Measurements from ENCODE around the gene PIEZO2.

The PIEZO2 gene

GRCh38 chr18:11096839-11097750, 52.3 kb downstream of the PIEZO2 start:
- H3K4me2 ChIP-seq (ENCODE audit: low read length), result no peak overlapping the region
- H3K27ac ChIP-seq (ENCODE audit: low read depth, low read length), result no peak overlapping the region
- H4K12ac ChIP-seq (ENCODE audit: low read depth, low read length), result no peak overlapping the region
- no peaks in the 10 kb centered on the region for H3K9me3 ChIP-seq (ENCODE audit: insufficient read depth, low read depth, low read length)
- H3K23ac ChIP-seq (ENCODE audit: low read length), result no peak overlapping the region
- DNase-seq, result no peak
- H3K14ac ChIP-seq (ENCODE audit: low read length), result no peak overlapping the region
- no peaks in the 10 kb centered on the region for H3K4me1 ChIP-seq (ENCODE audit: control insufficient read depth in 1 of 2, insufficient read depth in 2 of 2, low read length in 2 of 2)
- H4K91ac ChIP-seq (ENCODE audit: low read depth, low read length), result no peak overlapping the region
- H2BK120ac ChIP-seq (ENCODE audit: insufficient read depth, low read length, poor library complexity), result no peak overlapping the region
- H3K79me1 ChIP-seq (ENCODE audit: low read length), result no peaks in the 10 kb centered on the region
- no peak overlapping the region for H4K8ac ChIP-seq (ENCODE audit: low read depth, low read length)
- H2AK5ac ChIP-seq (ENCODE audit: low read length), result no peak overlapping the region
- no peak overlapping the region for H3K4me3 ChIP-seq (ENCODE audit: low read depth, low read length)
- H2BK5ac ChIP-seq (ENCODE audit: low read depth, low read length, poor library complexity), result no peak overlapping the region
- H3K18ac ChIP-seq (ENCODE audit: low read length), result no peak overlapping the region
- no peaks in the 10 kb centered on the region for H3K36me3 ChIP-seq (ENCODE audit: control insufficient read depth in 1 of 2, insufficient read depth in 2 of 2, low read length in 2 of 2)
- no CpG with 5 or more reads among the region's 10 CpGs for WGBS (ENCODE audit: extremely low coverage, insufficient coverage, insufficient read length)
- no peaks in the 10 kb centered on the region for H3K79me2 ChIP-seq (ENCODE audit: control insufficient read depth, insufficient read depth, low read length, poor library complexity)
- H2AFZ ChIP-seq (ENCODE audit: insufficient read depth, low read length, poor library complexity), result no peak overlapping the region
- H3K9ac ChIP-seq (ENCODE audit: low read length), result no peak overlapping the region
- H2BK12ac ChIP-seq (ENCODE audit: low read length), result no peak overlapping the region
- H3K4ac ChIP-seq (ENCODE audit: low read depth, low read length), result no peak overlapping the region
- H3K27me3 ChIP-seq (ENCODE audit: insufficient read depth, low read length), result no peaks in the 10 kb centered on the region

- no peak overlapping the region for H4K8ac ChIP-seq (ENCODE audit: low read depth, low read length)
- H3K9me3 ChIP-seq (ENCODE audit: insufficient read depth, low read depth, low read length), result no peaks in the 10 kb centered on the region
- H2BK120ac ChIP-seq (ENCODE audit: insufficient read depth, low read length, poor library complexity), result no peak overlapping the region
- H3K79me1 ChIP-seq (ENCODE audit: low read length), result no peaks in the 10 kb centered on the region
- no peak overlapping the region for H3K4me2 ChIP-seq (ENCODE audit: low read length)
- H3K23ac ChIP-seq (ENCODE audit: low read length), result no peak overlapping the region
- H3K14ac ChIP-seq (ENCODE audit: low read length), result no peak overlapping the region
- no peak overlapping the region for H3K27ac ChIP-seq (ENCODE audit: low read depth, low read length)
- no peak overlapping the region for H2AFZ ChIP-seq (ENCODE audit: insufficient read depth, low read length, poor library complexity)
- H4K91ac ChIP-seq (ENCODE audit: low read depth, low read length), result no peak overlapping the region
- H3K36me3 ChIP-seq (ENCODE audit: control insufficient read depth in 1 of 2, insufficient read depth in 2 of 2, low read length in 2 of 2), result no peaks in the 10 kb centered on the region
- H3K4me3 ChIP-seq (ENCODE audit: low read depth, low read length), result no peak overlapping the region
- H4K12ac ChIP-seq (ENCODE audit: low read depth, low read length), result no peak overlapping the region
- no peaks in the 10 kb centered on the region for H3K79me2 ChIP-seq (ENCODE audit: control insufficient read depth, insufficient read depth, low read length, poor library complexity)
- DNase-seq, result no peak
- no peak overlapping the region for H3K9ac ChIP-seq (ENCODE audit: low read length)
- no peak overlapping the region for H2BK12ac ChIP-seq (ENCODE audit: low read length)
- no peak overlapping the region for H3K4ac ChIP-seq (ENCODE audit: low read depth, low read length)
- H3K18ac ChIP-seq (ENCODE audit: low read length), result no peak overlapping the region
- H2BK5ac ChIP-seq (ENCODE audit: low read depth, low read length, poor library complexity), result no peak overlapping the region
- H3K4me1 ChIP-seq (ENCODE audit: control insufficient read depth in 1 of 2, insufficient read depth in 2 of 2, low read length in 2 of 2), result no peaks in the 10 kb centered on the region
- H2AK5ac ChIP-seq (ENCODE audit: low read length), result no peak overlapping the region
- no peaks in the 10 kb centered on the region for H3K27me3 ChIP-seq (ENCODE audit: insufficient read depth, low read length)
- no CpG with 5 or more reads among the region's 5 CpGs for WGBS (ENCODE audit: extremely low coverage, insufficient coverage, insufficient read length)
Observed at GRCh38 chr18:11096411-11096810, 53.0 kb downstream of the PIEZO2 start.

- no peak overlapping the region for H2BK12ac ChIP-seq (ENCODE audit: low read length)
- no peak overlapping the region for H3K4me3 ChIP-seq (ENCODE audit: low read depth, low read length)
- H3K27me3 ChIP-seq (ENCODE audit: insufficient read depth, low read length), result no peaks in the 10 kb centered on the region
- H4K8ac ChIP-seq (ENCODE audit: low read depth, low read length), result no peak overlapping the region
- no peak overlapping the region for H3K18ac ChIP-seq (ENCODE audit: low read length)
- no peak overlapping the region for H3K23ac ChIP-seq (ENCODE audit: low read length)
- H3K79me2 ChIP-seq (ENCODE audit: control insufficient read depth, insufficient read depth, low read length, poor library complexity), result no peaks in the 10 kb centered on the region
- H2BK120ac ChIP-seq (ENCODE audit: insufficient read depth, low read length, poor library complexity), result no peak overlapping the region
- no peak overlapping the region for H2BK5ac ChIP-seq (ENCODE audit: low read depth, low read length, poor library complexity)
- no peaks in the 10 kb centered on the region for H3K36me3 ChIP-seq (ENCODE audit: control insufficient read depth in 1 of 2, insufficient read depth in 2 of 2, low read length in 2 of 2)
- no peak overlapping the region for H2AK5ac ChIP-seq (ENCODE audit: low read length)
- WGBS (ENCODE audit: extremely low coverage, insufficient coverage, insufficient read length), result no CpG with 5 or more reads among the region's 6 CpGs
- H3K14ac ChIP-seq (ENCODE audit: low read length), result no peak overlapping the region
- H3K4me1 ChIP-seq (ENCODE audit: control insufficient read depth in 1 of 2, insufficient read depth in 2 of 2, low read length in 2 of 2), result no peaks in the 10 kb centered on the region
- no peaks in the 10 kb centered on the region for H3K79me1 ChIP-seq (ENCODE audit: low read length)
- no peak for DNase-seq
- no peak overlapping the region for H4K12ac ChIP-seq (ENCODE audit: low read depth, low read length)
- H4K91ac ChIP-seq (ENCODE audit: low read depth, low read length), result no peak overlapping the region
- no peak overlapping the region for H3K9ac ChIP-seq (ENCODE audit: low read length)
- no peak overlapping the region for H3K4me2 ChIP-seq (ENCODE audit: low read length)
- H3K9me3 ChIP-seq (ENCODE audit: insufficient read depth, low read depth, low read length), result no peaks in the 10 kb centered on the region
- H2AFZ ChIP-seq (ENCODE audit: insufficient read depth, low read length, poor library complexity), result no peak overlapping the region
- H3K4ac ChIP-seq (ENCODE audit: low read depth, low read length), result no peak overlapping the region
- H3K27ac ChIP-seq (ENCODE audit: low read depth, low read length), result no peak overlapping the region
Observed at GRCh38 chr18:11095674-11096293, 53.6 kb downstream of the PIEZO2 start.

GRCh38 chr18:11095211-11095610, 54.2 kb downstream of the PIEZO2 start:
- WGBS (ENCODE audit: extremely low coverage, insufficient coverage, insufficient read length), result no CpG with 5 or more reads among the region's 5 CpGs
- Histone ChIP-seq H3K27me3 (ENCODE audit: insufficient read depth, low read length) (no peaks in the 10 kb centered on the region), H3K18ac (ENCODE audit: low read length) (no peak overlapping the region), H3K36me3 (ENCODE audit: control insufficient read depth in 1 of 2, insufficient read depth in 2 of 2, low read length in 2 of 2) (no peaks in the 10 kb centered on the region), H3K9me3 (ENCODE audit: insufficient read depth, low read depth, low read length) (no peaks in the 10 kb centered on the region), H3K27ac (ENCODE audit: low read depth, low read length) (no peak overlapping the region), H4K8ac (ENCODE audit: low read depth, low read length) (no peak overlapping the region), H3K4me3 (ENCODE audit: low read depth, low read length) (no peak overlapping the region), H2BK120ac (ENCODE audit: insufficient read depth, low read length, poor library complexity) (no peak overlapping the region), H3K79me1 (ENCODE audit: low read length) (no peaks in the 10 kb centered on the region), H3K4me1 (ENCODE audit: control insufficient read depth in 1 of 2, insufficient read depth in 2 of 2, low read length in 2 of 2) (no peaks in the 10 kb centered on the region), H3K9ac (ENCODE audit: low read length) (no peak overlapping the region), H2AK5ac (ENCODE audit: low read length) (no peak overlapping the region), H4K91ac (ENCODE audit: low read depth, low read length) (no peak overlapping the region), H2BK5ac (ENCODE audit: low read depth, low read length, poor library complexity) (no peak overlapping the region), H2BK12ac (ENCODE audit: low read length) (no peak overlapping the region), H3K4me2 (ENCODE audit: low read length) (no peak overlapping the region), H3K14ac (ENCODE audit: low read length) (no peak overlapping the region), H3K23ac (ENCODE audit: low read length) (no peak overlapping the region), H2AFZ (ENCODE audit: insufficient read depth, low read length, poor library complexity) (no peak overlapping the region), H3K79me2 (ENCODE audit: control insufficient read depth, insufficient read depth, low read length, poor library complexity) (no peaks in the 10 kb centered on the region), H3K4ac (ENCODE audit: low read depth, low read length) (no peak overlapping the region), H4K12ac (ENCODE audit: low read depth, low read length) (no peak overlapping the region)
- DNase-seq, result no peak
